D721Med (cell line): Measurements from ENCODE around the gene ULBP1.
"Not testable (repeated sequence)": the region's sequence is repeated elsewhere in the genome, so short reads cannot be mapped to it uniquely, and the experiment has no call there.

Experiments used
- DNase-seq: peaks from one replicate; pipeline ENCODE4 v3.0.0; 2011; ENCODE audit warnings: low spot score; ENCODE audit not compliant: insufficient read length
- FAIRE-seq: peaks from 2 replicates; lab custom pipeline; 2011; peaks lifted over from hg19 to GRCh38; lab: Jason Lieb, UNC
- TF ChIP-seq, protein P1 (sequence below): IDR thresholded peaks from 2 replicates; pipeline ENCODE4 v1.5.1; 2012; ENCODE audit warnings: mild to moderate bottlenecking, control low read depth; ENCODE audit not compliant: insufficient read depth; ENCODE audit errors: missing control alignments

The ULBP1 gene, protein sequence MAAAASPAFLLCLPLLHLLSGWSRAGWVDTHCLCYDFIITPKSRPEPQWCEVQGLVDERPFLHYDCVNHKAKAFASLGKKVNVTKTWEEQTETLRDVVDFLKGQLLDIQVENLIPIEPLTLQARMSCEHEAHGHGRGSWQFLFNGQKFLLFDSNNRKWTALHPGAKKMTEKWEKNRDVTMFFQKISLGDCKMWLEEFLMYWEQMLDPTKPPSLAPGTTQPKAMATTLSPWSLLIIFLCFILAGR

DNA sequence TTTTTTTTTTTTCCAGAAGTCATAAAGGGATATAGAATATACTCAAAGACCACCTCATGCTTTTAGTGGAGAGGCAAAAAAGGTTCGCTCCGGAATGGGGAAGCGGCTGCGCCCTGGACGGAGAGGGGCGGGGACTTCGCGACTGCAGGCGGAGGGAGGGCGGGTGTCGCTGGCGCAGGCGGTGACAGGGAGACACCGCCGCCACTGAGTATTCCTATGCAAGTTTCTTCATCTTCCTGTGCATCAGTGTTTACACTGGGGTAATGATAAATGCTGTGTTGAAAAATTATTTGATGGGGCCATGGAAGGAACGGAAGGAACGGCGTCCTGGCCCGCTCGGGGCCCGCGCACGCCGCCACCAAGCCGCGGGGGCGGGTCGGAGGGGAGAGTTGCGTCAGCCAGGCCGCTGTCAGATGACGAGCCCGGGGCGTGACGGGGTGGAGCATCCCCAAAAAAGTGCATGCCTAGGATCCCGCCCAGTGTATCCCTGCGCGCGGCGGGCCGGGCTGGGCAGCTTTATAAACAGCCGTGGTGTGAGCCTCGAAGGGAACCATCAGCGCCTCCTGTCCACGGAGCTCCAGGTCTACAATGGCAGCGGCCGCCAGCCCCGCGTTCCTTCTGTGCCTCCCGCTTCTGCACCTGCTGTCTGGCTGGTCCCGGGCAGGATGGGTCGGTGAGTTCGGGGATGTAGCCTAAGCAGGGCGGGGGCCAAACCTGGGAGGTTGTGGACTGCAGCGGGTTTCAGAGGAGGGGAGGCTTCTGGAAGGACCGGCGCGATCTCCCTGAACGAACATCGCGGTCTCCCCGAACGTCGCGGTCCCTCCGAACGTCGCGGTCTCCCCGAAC, at the start of gene ULBP1:
Gene ULBP1, plus strand, starts transcription at position 482 of the 846 bp plus-strand sequence. Its CDS starts 107 bp downstream, at position 589.
- peak; percentile 69 for DNase-seq

DNA sequence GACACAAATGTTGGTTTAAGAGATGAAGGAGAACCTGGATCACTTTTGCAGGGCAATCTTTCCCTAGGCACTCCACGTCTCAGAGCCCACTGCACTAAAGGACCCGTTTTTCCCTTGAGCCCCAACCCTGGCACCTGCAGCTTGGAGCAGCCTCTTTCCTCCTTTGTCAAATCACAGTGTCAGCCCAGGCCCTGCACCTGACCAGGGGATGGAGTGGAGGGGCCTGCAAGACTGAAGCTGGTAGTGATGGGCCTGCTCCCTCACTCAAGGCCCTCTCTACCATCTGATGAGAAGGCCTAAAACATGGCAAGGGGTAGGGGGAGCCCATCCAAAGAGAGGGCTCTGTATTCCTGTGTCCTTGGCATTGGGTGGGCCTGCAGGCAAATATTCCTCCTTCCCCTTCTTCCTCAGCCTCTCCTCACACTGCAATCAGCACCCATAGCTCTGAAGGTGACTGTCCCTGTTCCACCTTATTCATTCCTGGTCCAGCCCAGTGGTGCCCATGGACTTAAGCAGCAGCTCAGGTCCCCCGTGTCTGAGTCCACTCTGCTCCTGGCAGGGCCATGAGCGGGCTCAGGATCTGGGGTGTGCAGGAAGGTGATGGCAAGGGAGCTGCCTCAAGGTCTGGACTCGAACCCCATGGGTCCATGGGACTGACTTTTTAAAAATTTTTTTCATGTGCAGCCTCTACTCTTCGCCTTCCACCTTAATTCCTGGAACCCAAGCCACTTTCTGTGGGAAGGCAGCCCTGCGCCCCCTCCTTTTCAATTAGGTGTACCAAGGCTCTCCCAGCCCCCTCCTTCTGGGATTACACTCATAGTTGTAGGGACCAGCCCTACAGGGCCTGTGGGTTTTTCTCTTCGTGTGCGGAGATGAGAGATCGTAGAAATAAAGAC, 47.5 kb upstream of the ULBP1 start:
- TF ChIP-seq, protein P1, sequence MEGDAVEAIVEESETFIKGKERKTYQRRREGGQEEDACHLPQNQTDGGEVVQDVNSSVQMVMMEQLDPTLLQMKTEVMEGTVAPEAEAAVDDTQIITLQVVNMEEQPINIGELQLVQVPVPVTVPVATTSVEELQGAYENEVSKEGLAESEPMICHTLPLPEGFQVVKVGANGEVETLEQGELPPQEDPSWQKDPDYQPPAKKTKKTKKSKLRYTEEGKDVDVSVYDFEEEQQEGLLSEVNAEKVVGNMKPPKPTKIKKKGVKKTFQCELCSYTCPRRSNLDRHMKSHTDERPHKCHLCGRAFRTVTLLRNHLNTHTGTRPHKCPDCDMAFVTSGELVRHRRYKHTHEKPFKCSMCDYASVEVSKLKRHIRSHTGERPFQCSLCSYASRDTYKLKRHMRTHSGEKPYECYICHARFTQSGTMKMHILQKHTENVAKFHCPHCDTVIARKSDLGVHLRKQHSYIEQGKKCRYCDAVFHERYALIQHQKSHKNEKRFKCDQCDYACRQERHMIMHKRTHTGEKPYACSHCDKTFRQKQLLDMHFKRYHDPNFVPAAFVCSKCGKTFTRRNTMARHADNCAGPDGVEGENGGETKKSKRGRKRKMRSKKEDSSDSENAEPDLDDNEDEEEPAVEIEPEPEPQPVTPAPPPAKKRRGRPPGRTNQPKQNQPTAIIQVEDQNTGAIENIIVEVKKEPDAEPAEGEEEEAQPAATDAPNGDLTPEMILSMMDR = no peak
- FAIRE-seq (no peak), DNase-seq (no peak)

More for the DNA sequence above, at the start of gene ULBP1:
- FAIRE-seq = no peak
- TF ChIP-seq, protein P1 = no peak

DNA sequence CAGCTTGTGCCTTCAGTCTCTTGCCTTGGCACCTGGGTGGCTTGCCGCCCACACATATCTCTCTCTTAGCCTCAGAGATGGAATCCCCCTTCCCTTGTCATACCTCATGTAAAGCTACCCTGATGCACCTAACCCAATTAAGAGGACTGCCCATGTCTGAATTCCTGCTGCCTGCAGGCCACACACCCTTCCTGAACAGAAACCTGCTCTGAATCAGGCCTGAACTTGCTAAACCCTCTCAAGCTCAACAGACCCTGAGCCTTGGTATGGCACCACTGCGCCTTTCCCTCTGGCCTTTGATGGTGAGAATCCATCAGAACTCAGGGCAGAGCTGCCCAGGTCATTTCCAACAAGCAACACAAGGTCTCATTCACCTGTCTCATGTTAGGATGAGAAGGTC, 46.1 kb upstream of the ULBP1 start:
- FAIRE-seq (no peak), DNase-seq (no peak)
- TF ChIP-seq, protein P1 = no peak

DNA sequence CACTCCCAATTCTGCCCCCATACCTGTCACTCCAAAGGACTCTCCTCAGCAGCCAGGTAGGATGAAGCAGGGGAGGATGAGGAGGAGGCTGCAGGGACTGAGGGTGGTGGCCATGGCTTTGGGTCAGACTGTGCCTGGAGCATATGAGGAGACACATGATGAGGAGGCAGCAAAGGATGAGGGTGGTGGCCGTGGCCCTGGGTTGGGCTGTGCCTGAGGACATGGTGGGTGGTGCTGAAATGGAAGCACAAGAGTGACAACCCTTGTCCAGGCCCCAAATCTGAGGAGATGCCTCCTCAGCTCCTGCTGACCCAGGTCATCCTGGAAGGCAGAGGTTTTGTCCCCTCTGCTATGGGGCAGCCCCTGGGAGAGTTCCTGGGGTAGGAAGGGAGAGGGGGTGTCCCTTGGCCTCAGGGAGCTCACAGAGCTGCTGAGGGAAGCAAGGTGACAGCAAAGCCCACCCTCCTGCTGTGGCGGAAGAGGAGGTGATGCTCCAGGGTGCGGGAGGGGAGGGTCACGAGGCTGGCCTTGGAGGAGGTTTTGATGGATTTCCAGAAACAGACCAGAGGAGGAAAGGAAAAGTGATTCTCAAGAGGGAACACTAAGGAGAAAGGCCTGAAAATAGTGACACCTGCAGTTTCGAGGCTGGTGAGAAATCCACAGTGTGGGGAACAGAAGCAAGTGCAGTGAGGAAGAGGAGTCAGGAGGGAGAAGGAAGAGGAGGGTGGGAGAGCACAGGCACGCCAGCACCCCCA, 45.4 kb upstream of the ULBP1 start:
- DNase-seq = no peak
- TF ChIP-seq, protein P1 = no peak
- no peak for FAIRE-seq

DNA sequence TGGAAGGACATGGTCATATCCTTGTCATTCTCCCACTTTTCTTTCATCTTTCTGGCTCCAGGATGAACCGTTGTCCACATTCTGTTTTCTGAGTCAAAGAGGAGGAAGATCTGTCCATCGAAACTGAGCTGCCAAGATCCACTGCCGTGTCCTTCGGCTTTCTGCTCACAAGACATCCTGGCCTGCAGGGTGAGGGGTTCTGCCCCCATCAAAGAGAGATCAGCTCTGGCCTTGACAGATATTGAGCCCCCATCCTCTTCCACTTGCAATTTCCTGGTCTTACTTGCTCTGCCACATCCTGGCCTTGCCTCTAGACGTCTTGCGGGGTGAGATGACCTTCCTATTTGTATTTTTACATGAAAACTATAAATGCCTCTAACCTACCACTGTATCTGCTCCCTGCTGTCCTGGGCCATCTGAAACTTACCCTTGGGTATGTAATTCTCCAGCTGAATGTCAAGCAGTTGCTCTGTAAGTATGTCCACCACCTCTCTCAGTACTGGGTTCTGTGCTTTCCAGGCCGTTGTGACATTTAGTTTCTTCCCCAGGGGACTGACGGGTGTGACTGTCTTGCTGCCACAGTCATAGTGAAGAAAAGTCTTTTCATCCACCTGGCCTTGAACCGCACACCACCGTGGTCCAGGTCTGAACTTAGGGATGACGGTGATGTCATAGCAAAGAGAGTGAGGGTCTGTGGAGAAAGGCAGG, 44.5 kb upstream of the ULBP1 start:
- not testable (repeated sequence) for FAIRE-seq, DNase-seq

DNA sequence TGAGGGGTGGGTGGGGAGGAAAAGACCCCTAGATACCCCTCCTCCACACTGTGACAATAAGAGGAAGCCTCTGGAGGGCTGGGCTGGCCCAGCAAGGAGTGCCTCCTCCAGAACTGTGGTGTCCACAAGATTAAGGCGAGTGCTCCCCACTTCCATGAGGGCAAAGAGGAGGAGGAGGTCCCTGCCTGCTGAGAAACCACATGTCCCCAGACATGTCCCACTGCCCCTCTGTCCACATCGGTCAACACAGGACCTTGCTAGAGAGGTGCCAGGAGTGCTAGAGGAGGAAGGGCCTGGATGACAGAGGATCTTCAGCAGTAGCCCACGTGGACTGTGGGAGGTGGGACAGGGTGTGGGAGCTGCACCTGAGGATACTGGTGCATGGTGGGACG, 43.9 kb upstream of the ULBP1 start:
- TF ChIP-seq, protein P1 = no peak
- DNase-seq (no peak), FAIRE-seq (no peak)
